ENCODE measurements around the gene PLXND1. TPM values are rescaled to one million over a fixed set of nuclear protein-coding genes. Genes with fewer than 3 reads are reported as not detected.

The PLXND1 gene
- total and polyA plus RNA-seq, 2 donors (not counting 1 experiment from before 2014, with no cell fraction given) = 89.6 to 109 TPM

- H3K27me3 ChIP-seq (ENCODE audit: control insufficient read depth, insufficient read depth, low read length) = no peaks in the 10 kb centered on the region
- H3K9me3 ChIP-seq (ENCODE audit: control insufficient read depth, insufficient read depth, low read depth, low read length) = no peaks in the 10 kb centered on the region
- peak overlapping the region; percentile 32 to 57 (median 40) for H3K4me3 ChIP-seq (replicated peaks in 1 of 4; ENCODE audit: control extremely low read depth in 1 of 4, insufficient read depth in 1 of 4, low read depth in 3 of 4, low read length in 4 of 4)
- H3K36me3 ChIP-seq (ENCODE audit: control insufficient read depth, insufficient read depth, low read length) = no peaks in the 10 kb centered on the region
- H3K79me2 ChIP-seq (ENCODE audit: control insufficient read depth, insufficient read depth, low read length) = no peaks in the 10 kb centered on the region
- no peaks in the 10 kb centered on the region for H4K20me1 ChIP-seq (ENCODE audit: control insufficient read depth, extremely low read depth, insufficient read depth, low read length)
- peak; percentile 71 to 88 for DNase-seq (ENCODE audit: low read depth in 2 of 2)
- H3K9ac ChIP-seq (ENCODE audit: insufficient read depth, low read length) = peak overlapping the region; percentile 76
- H3K4me2 ChIP-seq (ENCODE audit: extremely low read depth, insufficient read depth, low read length) = peak overlapping the region; percentile 83
- H3K27ac ChIP-seq (ENCODE audit: insufficient read depth, low read length) = peak overlapping the region; percentile 97
- peak; percentile 66 to 79 for TF ChIP-seq CTCF (conservative IDR thresholded peaks at IDR 0.05 in 1 of 2, IDR thresholded peaks at IDR 0.05 in 1 of 2; ENCODE audit: low read depth in 1 of 2, low read length in 2 of 2)
- TF ChIP-seq EZH2 (IDR thresholded peaks at IDR 0.05; ENCODE audit: low read length, missing control alignments) = no peak
- H3K4me1 ChIP-seq (ENCODE audit: control insufficient read depth, extremely low read depth, insufficient read depth, low read length) = peaks cover 28% of the 10 kb centered on the region
- H2AFZ ChIP-seq (ENCODE audit: low read length) = peak overlapping the region; percentile 27
These were observed 21.1 kb upstream of the PLXND1 start for GRCh38 chr3:129627350-129628168.

- Histone ChIP-seq H3K36me3 (ENCODE audit: control insufficient read depth, insufficient read depth, low read length) (no peaks in the 10 kb centered on the region), H3K4me1 (ENCODE audit: control insufficient read depth, extremely low read depth, insufficient read depth, low read length) (peaks cover 28% of the 10 kb centered on the region), H3K9me3 (ENCODE audit: control insufficient read depth, insufficient read depth, low read depth, low read length) (no peaks in the 10 kb centered on the region), H3K4me3 (replicated peaks in 1 of 4; ENCODE audit: control extremely low read depth in 1 of 4, insufficient read depth in 1 of 4, low read depth in 3 of 4, low read length in 4 of 4) (peak overlapping the region; percentile 32 to 57 (median 40)), H3K79me2 (ENCODE audit: control insufficient read depth, insufficient read depth, low read length) (no peaks in the 10 kb centered on the region), H3K4me2 (ENCODE audit: extremely low read depth, insufficient read depth, low read length) (peak overlapping the region; percentile 83), H3K27ac (ENCODE audit: insufficient read depth, low read length) (peak overlapping the region; percentile 97), H3K27me3 (ENCODE audit: control insufficient read depth, insufficient read depth, low read length) (no peaks in the 10 kb centered on the region), H4K20me1 (ENCODE audit: control insufficient read depth, extremely low read depth, insufficient read depth, low read length) (no peaks in the 10 kb centered on the region), H3K9ac (ENCODE audit: insufficient read depth, low read length) (peak overlapping the region; percentile 76), H2AFZ (ENCODE audit: low read length) (peak overlapping the region; percentile 27)
- TF ChIP-seq CTCF (conservative IDR thresholded peaks at IDR 0.05 in 1 of 2, IDR thresholded peaks at IDR 0.05 in 1 of 2; ENCODE audit: low read depth in 1 of 2, low read length in 2 of 2) (no peak), EZH2 (IDR thresholded peaks at IDR 0.05; ENCODE audit: low read length, missing control alignments) (no peak)
- peak; percentile 76 to 81 for DNase-seq (ENCODE audit: low read depth in 2 of 2)
These were observed 20.4 kb upstream of the PLXND1 start for GRCh38 chr3:129626744-129627349.

DNA sequence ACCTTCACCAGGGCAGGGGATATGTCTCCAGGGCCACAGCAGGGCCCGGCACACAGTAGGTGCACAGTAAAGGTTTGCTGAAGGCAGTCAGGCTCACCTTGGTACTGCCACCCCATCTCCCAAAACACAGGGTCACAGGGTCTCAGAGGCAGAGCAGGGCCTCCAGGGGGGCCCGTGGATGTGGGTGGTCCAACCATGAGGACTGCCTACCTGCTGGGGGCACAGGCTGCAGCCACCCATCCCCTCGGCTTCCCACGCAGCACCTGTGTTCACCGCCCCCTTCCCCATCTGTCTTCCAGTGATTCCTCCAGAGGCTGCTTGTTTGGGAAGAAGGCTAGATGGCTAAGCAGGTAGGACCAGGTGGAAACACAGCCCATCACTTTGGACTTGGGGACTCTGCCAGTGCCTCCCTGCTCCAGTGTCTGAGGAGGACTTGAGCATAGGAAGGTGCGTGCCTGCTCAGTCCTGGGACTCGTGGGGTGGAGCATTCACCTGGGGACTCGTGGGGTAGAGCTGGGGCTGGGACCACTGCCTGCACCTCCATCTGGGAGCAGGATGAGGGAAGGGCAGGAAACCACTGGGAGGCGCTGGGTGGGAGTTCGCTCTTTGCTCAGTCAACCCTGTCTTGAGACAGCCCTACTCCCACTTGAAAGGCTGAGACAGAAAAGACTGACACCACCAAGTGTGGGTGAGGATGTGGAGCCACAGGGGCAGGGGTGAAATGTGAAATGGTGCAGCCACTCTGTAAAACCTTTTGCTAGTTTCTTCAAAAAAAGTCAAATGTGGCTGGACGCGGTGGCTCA, 18.8 kb upstream of the PLXND1 start:
- no peak for DNase-seq (ENCODE audit: low read depth in 2 of 2)
- H3K9ac ChIP-seq (ENCODE audit: insufficient read depth, low read length) = no peak overlapping the region
- no peaks in the 10 kb centered on the region for H3K27me3 ChIP-seq (ENCODE audit: control insufficient read depth, insufficient read depth, low read length)
- H3K79me2 ChIP-seq (ENCODE audit: control insufficient read depth, insufficient read depth, low read length) = no peaks in the 10 kb centered on the region
- peak overlapping the region; percentile 76 for H3K27ac ChIP-seq (ENCODE audit: insufficient read depth, low read length)
- TF ChIP-seq CTCF (conservative IDR thresholded peaks at IDR 0.05 in 1 of 2, IDR thresholded peaks at IDR 0.05 in 1 of 2; ENCODE audit: low read depth in 1 of 2, low read length in 2 of 2) = peak in 1 of 2 donors; percentile 5
- TF ChIP-seq EZH2 (IDR thresholded peaks at IDR 0.05; ENCODE audit: low read length, missing control alignments) = no peak
- H3K36me3 ChIP-seq (ENCODE audit: control insufficient read depth, insufficient read depth, low read length) = no peaks in the 10 kb centered on the region
- H4K20me1 ChIP-seq (ENCODE audit: control insufficient read depth, extremely low read depth, insufficient read depth, low read length) = no peaks in the 10 kb centered on the region
- H3K4me1 ChIP-seq (ENCODE audit: control insufficient read depth, extremely low read depth, insufficient read depth, low read length) = peaks cover 28% of the 10 kb centered on the region
- no peaks in the 10 kb centered on the region for H3K9me3 ChIP-seq (ENCODE audit: control insufficient read depth, insufficient read depth, low read depth, low read length)
- H3K4me3 ChIP-seq (replicated peaks in 1 of 4; ENCODE audit: control extremely low read depth in 1 of 4, insufficient read depth in 1 of 4, low read depth in 3 of 4, low read length in 4 of 4) = no peak overlapping the region
- peak overlapping the region; percentile 11 for H3K4me2 ChIP-seq (ENCODE audit: extremely low read depth, insufficient read depth, low read length)
- no peak overlapping the region for H2AFZ ChIP-seq (ENCODE audit: low read length)

All from fibroblast of lung (primary cell).